ENCODE data around the gene ADCY4.

ADCY4 gene

GRCh38 chr14:24283796-24284460 is 50.9 kb downstream of the ADCY4 start:
- no peak for TF ChIP-seq CTCF (IDR thresholded peaks at IDR 0.05; ENCODE audit: low read depth, low read length)
- no peak overlapping the region for H3K4me3 ChIP-seq (ENCODE audit: low read depth, low read length)

GRCh38 chr14:24282736-24283135 is 52.1 kb downstream of the ADCY4 start:
- H3K4me3 ChIP-seq (ENCODE audit: low read depth, low read length) = no peak overlapping the region
- no peak for TF ChIP-seq CTCF (IDR thresholded peaks at IDR 0.05; ENCODE audit: low read depth, low read length)

GRCh38 chr14:24281636-24282035 is 53.2 kb downstream of the ADCY4 start:
- TF ChIP-seq CTCF (IDR thresholded peaks at IDR 0.05; ENCODE audit: low read depth, low read length) = no peak
- H3K4me3 ChIP-seq (ENCODE audit: low read depth, low read length) = no peak overlapping the region

- TF ChIP-seq CTCF (IDR thresholded peaks at IDR 0.05; ENCODE audit: low read depth, low read length) = no peak
- no peak overlapping the region for H3K4me3 ChIP-seq (ENCODE audit: low read depth, low read length)
Measured at GRCh38 chr14:24280797-24281460, 53.9 kb downstream of the ADCY4 start.

GRCh38 chr14:24279301-24280186 is 55.3 kb downstream of the ADCY4 start:
- peak; percentile 6; the same call in 1 of the 2 replicates for TF ChIP-seq CTCF (IDR thresholded peaks at IDR 0.05; ENCODE audit: low read depth, low read length)
- H3K4me3 ChIP-seq (ENCODE audit: low read depth, low read length) = no peak overlapping the region

GRCh38 chr14:24278424-24278823 is 56.4 kb downstream of the ADCY4 start:
- no peak overlapping the region for H3K4me3 ChIP-seq (ENCODE audit: low read depth, low read length)
- no peak for TF ChIP-seq CTCF (IDR thresholded peaks at IDR 0.05; ENCODE audit: low read depth, low read length)

Measured in WI38 (cell line).